Fibroblast of peridontal ligament (primary cell): ENCODE measurements around the gene PHF23.

ENCODE experiments used
- DNase-seq: peaks from one replicate; pipeline ENCODE4 v3.0.0-alpha.2; 2010; ENCODE audit errors: extremely low read depth

PHF23 gene

GRCh38 chr17:7237761-7238419, 1.4 kb downstream of the PHF23 start:
- peak; percentile 44 for DNase-seq

GRCh38 chr17:7237266-7237760, 1.9 kb downstream of the PHF23 start:
- DNase-seq = no peak

- no peak for DNase-seq
These were observed 2.4 kb downstream of the PHF23 start for GRCh38 chr17:7236808-7237207.

GRCh38 chr17:7235693-7236665, 3.3 kb downstream of the PHF23 start:
- no peak for DNase-seq

GRCh38 chr17:7234083-7234951, 4.9 kb downstream of the PHF23 start, which contains the start of gene DVL2:
Gene DVL2, minus strand, starts transcription at chr17:7234517. Its CDS starts 255 bp downstream, at chr17:7234262.
- peak; percentile 91 for DNase-seq

DNA sequence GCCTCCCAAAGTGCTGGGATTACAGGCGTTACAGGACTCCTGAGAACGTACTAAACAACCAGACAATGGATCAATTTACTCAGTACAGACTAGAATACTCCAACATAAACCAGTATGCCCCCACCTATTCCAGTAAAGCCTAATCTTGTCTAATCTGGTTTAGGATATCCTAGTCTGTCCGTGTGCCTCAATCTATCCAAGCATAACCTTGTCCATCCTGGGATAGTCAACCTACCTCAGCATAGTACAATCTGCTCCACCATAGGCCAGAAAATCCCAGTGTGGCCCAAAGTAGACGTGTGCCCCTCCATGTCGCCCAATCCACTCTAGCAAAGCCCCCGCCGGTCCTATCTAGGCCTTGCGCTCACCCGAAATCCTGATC, 5.6 kb downstream of the PHF23 start:
- DNase-seq = peak; percentile 35

DNA sequence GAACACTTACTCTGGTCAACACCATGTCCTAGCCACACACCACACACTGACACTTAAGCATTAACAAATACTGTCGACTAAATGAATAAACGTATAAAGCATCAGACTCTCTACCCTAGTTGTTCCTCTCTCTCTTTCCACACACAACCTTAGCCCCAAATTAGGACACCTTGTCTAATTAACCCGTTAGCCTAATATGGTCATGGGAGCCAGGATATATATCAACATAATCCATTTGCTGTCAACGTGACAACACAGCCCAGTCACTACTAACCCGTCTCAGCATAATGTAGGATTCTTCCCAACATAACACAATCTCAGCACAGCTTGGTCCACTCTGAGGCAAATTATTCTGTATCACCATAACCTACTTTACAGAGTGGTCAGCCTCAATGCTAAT, 7.1 kb downstream of the PHF23 start:
- no peak for DNase-seq

DNA sequence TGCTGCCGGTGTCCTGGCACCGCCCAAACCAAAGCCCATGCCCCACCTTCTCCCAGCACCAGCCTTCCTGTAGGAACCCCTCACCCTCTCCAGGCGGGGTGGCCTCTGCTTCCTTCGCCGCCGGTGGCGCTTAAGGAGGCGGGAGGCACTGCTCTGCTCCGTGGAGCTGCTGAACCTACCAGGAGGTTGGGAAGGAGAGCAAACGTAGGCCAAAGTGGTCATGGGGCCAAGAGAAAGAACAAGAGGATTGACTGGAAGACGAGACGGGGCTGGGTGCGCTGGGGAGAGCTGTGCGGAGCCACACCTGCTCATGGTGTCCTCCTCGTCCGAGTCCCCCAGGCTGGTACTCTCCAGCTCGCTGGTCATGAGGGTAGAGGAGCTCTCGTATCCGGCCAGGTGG, 9.8 kb downstream of the PHF23 start:
- DNase-seq = no peak

GRCh38 chr17:7228920-7229319, 10.3 kb downstream of the PHF23 start:
- no peak for DNase-seq

- no peak for DNase-seq
These were observed 12.2 kb downstream of the PHF23 start for GRCh38 chr17:7226721-7227710.

- no peak for DNase-seq
These were observed 13.4 kb downstream of the PHF23 start for GRCh38 chr17:7225711-7226331.

DNA sequence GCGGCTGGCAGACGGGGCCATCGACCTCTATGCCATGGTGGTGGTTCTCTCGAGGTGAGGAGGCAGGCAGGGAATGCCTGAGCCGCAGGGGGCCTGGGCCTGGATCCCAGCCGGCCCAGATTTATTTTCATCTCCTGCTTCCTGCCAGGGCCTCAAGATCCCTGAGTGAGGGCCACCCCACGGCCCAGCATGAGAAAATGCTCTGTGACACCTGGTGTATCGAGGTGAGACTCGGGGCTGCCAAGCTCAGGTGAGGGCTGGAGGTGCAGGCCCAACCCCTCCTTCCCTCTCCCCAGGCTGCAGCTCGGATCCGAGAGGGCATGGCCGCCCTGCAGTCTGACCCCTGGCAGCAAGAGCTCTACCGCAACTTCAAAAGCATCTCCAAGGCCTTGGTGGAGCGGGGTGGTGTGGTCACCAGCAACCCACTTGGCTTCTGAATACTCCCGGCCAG, 14.6 kb downstream of the PHF23 start:
- DNase-seq = no peak

DNA sequence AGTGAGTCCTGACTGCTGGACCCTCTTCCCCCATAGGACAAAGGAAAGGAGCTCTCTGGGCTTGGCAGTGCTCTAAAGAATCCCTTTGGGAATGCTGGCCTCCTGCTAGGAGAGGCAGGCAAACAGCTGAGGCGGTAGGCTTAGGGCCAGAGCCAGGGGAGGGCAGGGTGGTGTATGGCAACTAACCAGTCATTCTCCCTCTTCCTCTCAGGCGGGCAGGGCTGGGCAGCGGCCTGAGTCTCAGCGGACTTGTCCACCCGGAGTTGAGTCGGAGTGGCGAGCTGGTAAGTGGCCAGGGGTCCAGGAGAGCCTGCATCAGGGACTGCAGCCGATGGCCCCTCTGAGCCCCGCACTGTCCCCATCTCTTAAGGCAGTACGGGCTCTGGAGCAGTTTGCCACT, 15.1 kb downstream of the PHF23 start:
- DNase-seq = no peak

GRCh38 chr17:7223375-7223774, 15.9 kb downstream of the PHF23 start:
- DNase-seq = no peak

DNA sequence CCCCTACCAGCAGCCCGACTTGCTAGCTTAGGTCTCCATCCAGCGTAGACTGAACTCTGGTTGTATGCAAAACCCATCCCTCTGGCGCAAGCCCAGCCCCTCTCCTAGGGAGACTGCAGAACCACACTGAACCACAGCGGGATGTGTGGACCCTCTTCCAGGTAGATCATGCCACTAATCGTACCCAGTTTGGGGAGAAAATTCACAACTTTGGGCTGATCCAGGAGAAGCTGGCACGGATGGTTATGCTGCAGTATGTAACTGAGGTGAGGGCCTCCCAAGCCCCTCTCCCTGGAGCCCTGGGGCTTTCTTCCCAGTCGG, 16.3 kb downstream of the PHF23 start:
- no peak for DNase-seq

GRCh38 chr17:7222093-7222971, 16.9 kb downstream of the PHF23 start:
- no peak for DNase-seq

GRCh38 chr17:7221278-7222092, 17.8 kb downstream of the PHF23 start:
- DNase-seq = no peak

GRCh38 chr17:7220593-7221277, 18.5 kb downstream of the PHF23 start:
- peak; percentile 58 for DNase-seq
